ENCODE measurements around the gene DOCK2.

DOCK2 gene

GRCh38 chr5:169880012-169880663, 243.1 kb downstream of the DOCK2 start:
- in situ Hi-C loops (cut with MboI; ENCODE audit: low pct_unique_long_range_greater_than_20kb, low sequenced_read_pairs, unreplicated experiment), result no loop called here
- peak; percentile 22 for DNase-seq (ENCODE audit: low spot score)
- TF ChIP-seq CTCF (IDR thresholded peaks at IDR 0.05; ENCODE audit: extremely low read depth, insufficient read depth, missing control alignments), result no peak

- no peak for DNase-seq (ENCODE audit: low spot score)
- in situ Hi-C loops (cut with MboI; ENCODE audit: low pct_unique_long_range_greater_than_20kb, low sequenced_read_pairs, unreplicated experiment), result no loop called here
- TF ChIP-seq CTCF (IDR thresholded peaks at IDR 0.05; ENCODE audit: extremely low read depth, insufficient read depth, missing control alignments), result no peak
Measured at GRCh38 chr5:169880785-169881184, 243.7 kb downstream of the DOCK2 start.

- TF ChIP-seq CTCF (IDR thresholded peaks at IDR 0.05; ENCODE audit: extremely low read depth, insufficient read depth, missing control alignments), result no peak
- no peak for DNase-seq (ENCODE audit: low spot score)
- in situ Hi-C loops (cut with MboI; ENCODE audit: low pct_unique_long_range_greater_than_20kb, low sequenced_read_pairs, unreplicated experiment), result no loop called here
Measured at GRCh38 chr5:169881702-169882303, 244.7 kb downstream of the DOCK2 start.

GRCh38 chr5:169886033-169886432, 249.0 kb downstream of the DOCK2 start:
- DNase-seq (ENCODE audit: low spot score), result no peak
- TF ChIP-seq CTCF (IDR thresholded peaks at IDR 0.05; ENCODE audit: extremely low read depth, insufficient read depth, missing control alignments), result no peak
- in situ Hi-C loops (cut with MboI; ENCODE audit: low pct_unique_long_range_greater_than_20kb, low sequenced_read_pairs, unreplicated experiment), result no loop called here

GRCh38 chr5:169886677-169887076, 249.6 kb downstream of the DOCK2 start:
- DNase-seq (ENCODE audit: low spot score), result no peak
- in situ Hi-C loops (cut with MboI; ENCODE audit: low pct_unique_long_range_greater_than_20kb, low sequenced_read_pairs, unreplicated experiment), result no loop called here
- TF ChIP-seq CTCF (IDR thresholded peaks at IDR 0.05; ENCODE audit: extremely low read depth, insufficient read depth, missing control alignments), result no peak

- no peak for DNase-seq (ENCODE audit: low spot score)
Measured at GRCh38 chr5:169889572-169889971, 252.5 kb downstream of the DOCK2 start.

More at GRCh38 chr5:169889572-169889971, 252.5 kb downstream of the DOCK2 start:
- in situ Hi-C loops (cut with MboI; ENCODE audit: low pct_unique_long_range_greater_than_20kb, low sequenced_read_pairs, unreplicated experiment), result no loop called here
- TF ChIP-seq CTCF (IDR thresholded peaks at IDR 0.05; ENCODE audit: extremely low read depth, insufficient read depth, missing control alignments), result no peak

Measured in GM13977 (cell line).